GM10266 (cell line): ENCODE measurements around the gene LTBP1.

ENCODE experiments used
- DNase-seq: peaks from one replicate; pipeline ENCODE4 v3.0.0; 2012; ENCODE audit errors: extremely low spot score
- CTCF ChIP-seq: IDR thresholded peaks from 2 replicates; pipeline ENCODE4 v1.5.1; 2012; ENCODE audit warnings: mild to moderate bottlenecking, low read depth; ENCODE audit not compliant: control insufficient read depth, insufficient read depth; ENCODE audit errors: missing control alignments

Gene LTBP1

GRCh38 chr2:33326100-33326499 is 379.3 kb downstream of the LTBP1 start:
- no peak for TF ChIP-seq CTCF
- DNase-seq = no peak

- no peak for TF ChIP-seq CTCF
- DNase-seq = no peak
These were observed 386.7 kb downstream of the LTBP1 start for GRCh38 chr2:33333433-33333832.

DNA sequence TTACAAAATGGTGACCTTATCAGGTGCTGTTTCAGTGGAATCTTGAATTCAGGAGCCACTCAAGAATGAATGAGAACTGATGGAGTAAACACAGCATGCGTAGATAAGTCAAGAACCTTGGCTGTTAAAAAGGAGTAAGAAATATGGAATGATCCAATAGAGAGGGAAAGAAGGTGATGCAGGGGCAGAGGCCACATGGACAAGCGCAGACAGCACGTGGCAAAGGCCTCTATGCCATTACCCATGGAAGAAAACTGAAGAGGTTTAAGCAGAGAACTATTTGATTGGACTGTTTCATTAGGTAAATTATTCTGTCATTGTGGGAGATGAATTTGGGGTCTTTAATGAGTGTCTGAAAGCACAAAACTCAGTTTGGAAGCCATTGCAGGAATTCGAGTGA is 387.3 kb downstream of the LTBP1 start:
- no peak for DNase-seq
- TF ChIP-seq CTCF = no peak

GRCh38 chr2:33335516-33335915 is 388.8 kb downstream of the LTBP1 start:
- TF ChIP-seq CTCF = no peak
- no peak for DNase-seq

GRCh38 chr2:33336036-33336625 is 389.4 kb downstream of the LTBP1 start:
- no peak for TF ChIP-seq CTCF
- no peak for DNase-seq

GRCh38 chr2:33337385-33337960 is 390.7 kb downstream of the LTBP1 start:
- no peak for TF ChIP-seq CTCF
- no peak for DNase-seq

DNA sequence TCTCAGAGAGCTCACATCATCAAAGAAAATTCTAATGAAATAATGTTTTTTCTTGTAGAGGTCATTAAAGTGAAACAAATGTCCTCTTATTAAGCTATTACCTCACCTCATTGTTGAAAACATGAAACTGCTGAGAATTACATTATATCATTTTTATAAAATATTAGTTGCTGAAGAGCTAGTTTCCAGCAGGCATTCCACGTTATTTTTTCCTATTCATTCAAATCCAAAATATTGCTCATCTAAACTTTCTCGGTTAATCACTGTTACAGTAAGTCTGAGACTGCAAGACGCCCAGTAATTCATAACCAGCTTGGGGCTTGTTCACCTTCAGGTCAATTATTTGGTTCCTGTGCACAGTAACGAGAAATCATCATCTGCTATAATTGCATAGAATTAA is 391.2 kb downstream of the LTBP1 start:
- TF ChIP-seq CTCF = no peak
- DNase-seq = no peak
